Keratinocyte (primary cell): ENCODE results near the gene NPTX2.

Experiments
- EZH2 ChIP-seq: IDR thresholded peaks from one replicate; pipeline ENCODE4 v1.6.1; 2012; ENCODE audit warnings: inconsistent platforms, mild to moderate bottlenecking, low read length, moderate library complexity
- TF ChIP-seq, protein P1 (sequence below), 3 experiments: IDR thresholded peaks in 1 of 3; conservative IDR thresholded peaks in 1 of 3; optimal IDR thresholded peaks in 1 of 3; 2 replicates in 2 of 3; 3 replicates in 1 of 3; pipeline versions ENCODE3 to v1.5.1; 2011; ENCODE audit warnings: low read length in 3 of 3, mild to moderate bottlenecking in 3 of 3, moderate library complexity in 2 of 3, control low read depth in 1 of 3, inconsistent platforms in 1 of 3; ENCODE audit not compliant: insufficient read depth in 2 of 3; ENCODE audit errors: extremely low read depth in 1 of 3

DNA sequence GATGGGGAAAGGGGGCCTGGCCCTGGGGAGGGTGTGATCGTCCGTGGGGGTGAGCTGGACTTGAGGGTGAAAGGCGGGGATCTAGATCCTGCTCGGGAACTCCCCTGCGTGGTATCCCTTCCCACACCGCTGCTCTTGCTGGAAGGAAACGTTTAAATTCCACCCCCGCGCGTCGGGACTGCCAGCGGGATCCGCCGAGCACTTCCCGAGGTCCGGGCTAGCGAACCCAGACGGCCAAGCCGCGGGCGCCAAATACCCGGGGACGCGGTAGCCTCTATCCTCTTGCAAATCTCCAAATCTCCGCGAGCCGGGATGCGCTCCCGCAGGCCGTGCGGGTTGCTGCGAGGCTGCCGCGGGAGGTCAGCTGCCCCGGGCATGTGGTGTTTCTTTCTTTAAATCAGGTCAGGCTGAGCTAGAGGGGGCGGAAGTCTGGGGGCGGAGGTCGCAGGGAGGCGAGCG lies 904 bp downstream of the NPTX2 start:
- peak; percentile 69 for TF ChIP-seq EZH2
- TF ChIP-seq, protein P1, sequence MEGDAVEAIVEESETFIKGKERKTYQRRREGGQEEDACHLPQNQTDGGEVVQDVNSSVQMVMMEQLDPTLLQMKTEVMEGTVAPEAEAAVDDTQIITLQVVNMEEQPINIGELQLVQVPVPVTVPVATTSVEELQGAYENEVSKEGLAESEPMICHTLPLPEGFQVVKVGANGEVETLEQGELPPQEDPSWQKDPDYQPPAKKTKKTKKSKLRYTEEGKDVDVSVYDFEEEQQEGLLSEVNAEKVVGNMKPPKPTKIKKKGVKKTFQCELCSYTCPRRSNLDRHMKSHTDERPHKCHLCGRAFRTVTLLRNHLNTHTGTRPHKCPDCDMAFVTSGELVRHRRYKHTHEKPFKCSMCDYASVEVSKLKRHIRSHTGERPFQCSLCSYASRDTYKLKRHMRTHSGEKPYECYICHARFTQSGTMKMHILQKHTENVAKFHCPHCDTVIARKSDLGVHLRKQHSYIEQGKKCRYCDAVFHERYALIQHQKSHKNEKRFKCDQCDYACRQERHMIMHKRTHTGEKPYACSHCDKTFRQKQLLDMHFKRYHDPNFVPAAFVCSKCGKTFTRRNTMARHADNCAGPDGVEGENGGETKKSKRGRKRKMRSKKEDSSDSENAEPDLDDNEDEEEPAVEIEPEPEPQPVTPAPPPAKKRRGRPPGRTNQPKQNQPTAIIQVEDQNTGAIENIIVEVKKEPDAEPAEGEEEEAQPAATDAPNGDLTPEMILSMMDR (optimal IDR thresholded peaks at IDR 0.05 in 1 of 3, IDR thresholded peaks at IDR 0.05 in 1 of 3, conservative IDR thresholded peaks at IDR 0.05 in 1 of 3; ENCODE audit: extremely low read depth in 1 of 3, insufficient read depth in 2 of 3, low read length in 3 of 3) = no peak
